Fibroblast of peridontal ligament (primary cell): Measurements from ENCODE around the gene APMAP.
"Not testable (repeated sequence)": the region's sequence is repeated elsewhere in the genome, so short reads cannot be mapped to it uniquely, and the experiment has no call there.

Experiments used
- DNase-seq: peaks from one replicate; pipeline ENCODE4 v3.0.0-alpha.2; 2010; ENCODE audit errors: extremely low read depth

APMAP gene

DNA sequence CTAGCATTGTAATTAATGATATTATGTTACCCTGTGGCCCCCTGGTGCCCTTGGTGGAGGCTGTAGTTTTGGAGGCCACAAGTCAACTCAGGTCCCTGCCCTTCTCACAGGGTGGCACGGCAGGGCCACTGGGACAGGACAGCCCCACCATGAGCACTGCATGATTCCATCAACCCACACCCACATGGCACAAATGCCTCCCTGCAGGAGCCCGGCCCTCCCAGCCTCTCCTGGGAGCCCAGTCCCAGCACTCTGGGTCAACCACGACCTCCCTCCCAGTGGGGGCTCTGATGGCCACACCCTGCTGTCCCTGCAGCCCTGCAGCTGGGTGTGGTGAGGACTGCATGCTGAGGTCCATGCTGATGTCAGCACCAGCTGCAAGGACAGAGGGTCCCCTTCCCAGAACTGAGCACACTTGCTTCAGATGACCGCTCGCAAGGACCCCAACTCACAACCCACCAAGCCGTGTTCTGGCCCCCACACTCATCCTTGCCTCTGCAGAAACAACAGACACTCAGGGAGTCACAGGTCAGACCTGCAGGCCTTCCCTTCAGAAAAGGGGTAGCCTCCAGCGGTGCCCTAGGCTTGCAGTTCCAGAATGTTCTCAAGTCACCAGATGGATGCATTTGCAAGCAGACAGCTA is 59.2 kb downstream of the APMAP start:
- DNase-seq = no peak

DNA sequence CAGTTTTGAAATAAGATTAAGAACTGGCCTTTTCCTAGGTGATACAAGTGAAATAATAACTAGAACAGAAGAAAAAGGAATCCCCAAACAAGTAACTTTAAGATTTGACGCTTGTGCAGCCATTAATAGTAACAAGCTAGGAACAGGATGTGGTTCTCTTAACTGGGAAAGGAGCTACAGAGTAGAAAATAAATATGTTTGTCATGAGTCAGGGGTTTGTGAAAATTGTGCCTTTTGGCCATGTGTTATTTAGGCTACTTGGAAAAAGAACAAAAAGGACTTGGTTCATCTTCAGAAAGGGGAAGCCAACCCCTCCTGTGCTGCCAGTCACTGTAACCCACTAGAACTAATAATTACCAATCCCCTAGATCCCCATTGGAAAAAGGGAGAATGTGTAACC is 60.7 kb downstream of the APMAP start:
- DNase-seq = not testable (repeated sequence)

DNA sequence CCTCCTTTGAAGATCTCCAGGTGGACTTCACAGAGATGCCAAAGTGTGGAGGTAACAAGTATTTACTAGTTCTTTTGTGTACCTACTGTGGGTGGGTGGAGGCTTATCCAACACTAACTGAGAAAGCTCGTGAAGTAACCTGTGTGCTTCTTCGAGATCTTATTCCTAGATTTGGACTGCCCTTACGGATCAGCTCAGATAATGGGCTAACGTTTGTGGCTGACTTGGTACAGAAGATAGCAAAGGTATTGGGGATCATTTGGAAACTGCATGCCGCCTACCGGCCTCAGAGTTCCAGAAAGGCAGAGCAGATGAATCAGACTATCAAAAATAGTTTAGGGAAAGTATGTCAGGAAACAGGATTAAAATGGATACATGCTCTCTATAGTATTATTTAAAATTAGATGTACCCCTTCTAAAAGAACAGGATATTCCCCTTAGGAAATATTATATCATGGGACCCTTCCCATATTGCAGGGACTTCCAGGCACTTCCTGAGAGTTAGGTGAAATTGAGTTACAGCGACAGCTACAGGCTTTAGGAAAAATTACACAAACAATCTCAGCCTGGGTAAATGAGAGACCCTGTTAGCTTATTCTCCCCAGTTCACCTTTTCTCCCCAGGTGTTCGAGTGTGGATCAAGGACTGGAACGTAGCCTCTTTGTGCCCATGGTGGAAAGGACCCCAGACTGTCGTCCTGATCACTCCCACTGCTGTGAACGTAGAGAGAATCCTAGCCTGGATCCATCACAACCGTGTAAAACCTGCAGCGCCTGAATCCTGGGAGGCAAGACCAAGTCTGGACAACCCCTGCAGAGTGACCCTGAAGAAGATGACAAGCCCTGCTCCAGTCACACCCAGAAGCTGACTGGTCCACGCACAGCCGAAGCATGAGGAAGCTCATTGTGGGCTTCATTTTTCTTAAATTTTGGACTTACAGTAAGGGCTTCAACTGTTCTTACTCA is 61.5 kb downstream of the APMAP start:
- not testable (repeated sequence) for DNase-seq

- DNase-seq = not testable (repeated sequence)
Observed at GRCh38 chr20:24929867-24930723, 62.5 kb downstream of the APMAP start.

DNA sequence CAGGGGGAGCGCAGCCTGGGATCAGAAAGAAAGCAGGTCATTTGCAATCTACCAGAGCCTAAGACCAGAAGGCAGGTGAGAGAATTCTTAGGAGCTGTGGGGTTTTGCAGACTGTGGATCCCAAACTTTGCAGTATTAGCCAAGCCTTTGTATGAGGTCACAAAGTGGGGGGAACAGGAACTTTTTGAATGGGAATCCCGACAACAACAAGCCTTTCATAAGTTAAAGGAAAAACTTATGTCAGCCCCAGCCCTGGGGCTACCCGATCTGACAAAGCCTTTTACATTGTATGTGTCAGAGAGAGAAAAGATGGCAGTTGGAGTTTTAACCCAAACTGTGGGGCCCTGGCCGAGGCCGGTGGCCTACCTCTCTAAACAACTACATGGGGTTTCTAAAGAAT is 63.3 kb downstream of the APMAP start:
- DNase-seq = not testable (repeated sequence)

DNA sequence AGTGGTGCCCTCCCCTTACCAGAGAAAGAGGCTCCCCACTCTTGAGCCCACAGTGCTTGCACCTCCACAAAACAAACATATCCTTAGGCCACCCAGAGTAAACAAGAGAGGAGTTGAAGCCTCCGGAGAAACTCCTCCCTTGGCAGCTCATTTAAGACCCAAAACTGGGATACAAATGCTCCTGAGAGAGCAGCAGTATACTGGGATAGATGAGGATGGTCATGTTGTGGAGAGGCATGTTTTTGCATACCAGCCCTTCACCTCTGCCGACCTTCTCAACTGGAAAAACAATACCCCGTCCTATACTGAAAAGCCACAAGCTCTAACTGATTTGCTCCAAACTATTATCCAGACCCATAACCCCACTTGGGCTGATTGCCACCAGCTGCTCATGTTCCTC is 71.8 kb downstream of the APMAP start:
- DNase-seq = not testable (repeated sequence)

GRCh38 chr20:24919665-24920064 is 72.9 kb downstream of the APMAP start:
- DNase-seq = not testable (repeated sequence)

- peak; percentile 2 for DNase-seq
Observed at GRCh38 chr20:24918579-24919566, 73.7 kb downstream of the APMAP start.

- DNase-seq = peak; percentile 73
Observed at GRCh38 chr20:24917797-24918578, 74.6 kb downstream of the APMAP start.

DNA sequence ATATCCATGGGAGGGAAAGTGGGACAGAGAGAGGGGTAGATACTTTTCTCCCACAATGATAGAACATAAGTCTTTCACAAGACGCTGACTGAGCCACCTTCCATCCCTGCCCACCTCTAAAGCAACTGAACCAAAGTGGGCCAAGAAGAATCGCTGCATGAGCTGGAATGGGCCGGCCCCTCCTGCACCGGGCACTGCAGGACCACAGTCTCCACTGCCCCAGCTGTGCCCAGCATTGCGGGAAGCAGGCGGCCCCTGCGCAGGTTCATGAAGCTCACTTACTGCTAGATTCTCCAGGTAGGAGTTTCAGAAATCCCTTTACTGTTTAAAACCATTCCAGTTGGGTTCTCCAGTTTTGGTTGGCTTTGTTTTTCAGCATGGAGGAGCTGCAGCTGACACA is 75.5 kb downstream of the APMAP start:
- DNase-seq = no peak

DNA sequence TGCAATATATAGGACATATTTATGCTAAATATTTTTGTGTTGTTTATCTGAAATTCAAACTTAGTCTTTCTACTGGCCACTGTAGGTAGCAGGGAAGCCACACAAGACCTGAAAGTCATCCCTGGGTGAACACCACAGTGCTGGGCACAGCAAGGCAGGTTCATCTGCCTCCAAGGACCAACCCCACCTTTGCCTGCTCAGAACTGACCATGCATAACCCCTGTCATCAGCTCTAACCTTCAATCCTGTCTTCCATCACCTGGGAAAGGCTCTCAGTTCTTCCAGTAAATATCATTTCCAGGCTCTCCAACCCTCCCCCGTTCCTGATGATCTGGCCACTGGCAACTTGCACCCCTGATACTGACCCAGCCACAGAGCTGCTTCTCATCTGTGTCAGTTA is 76.1 kb downstream of the APMAP start:
- DNase-seq = no peak

DNA sequence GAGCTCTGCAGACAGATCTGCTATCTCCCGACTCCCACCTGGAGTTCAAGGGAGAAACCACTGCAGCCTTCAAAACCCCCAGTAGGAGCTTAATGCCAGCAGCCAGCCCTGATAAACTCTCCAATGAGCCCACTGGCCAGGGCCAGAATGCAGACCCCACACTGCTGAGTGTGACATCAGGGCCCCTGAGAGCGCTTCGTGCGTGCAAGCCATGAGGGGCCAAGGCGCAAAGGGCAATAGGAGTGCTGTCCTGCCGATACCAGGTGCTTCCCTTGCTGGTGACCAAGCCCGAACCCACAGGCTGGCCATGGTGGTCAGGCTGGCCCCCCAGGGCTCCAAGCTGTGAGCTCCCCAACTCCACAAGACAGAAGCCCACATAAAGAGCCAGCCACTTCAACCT is 76.7 kb downstream of the APMAP start:
- DNase-seq = no peak

GRCh38 chr20:24915440-24915839 is 77.1 kb downstream of the APMAP start:
- no peak for DNase-seq

- no peak for DNase-seq
Observed at GRCh38 chr20:24914388-24915241, 77.9 kb downstream of the APMAP start.

DNA sequence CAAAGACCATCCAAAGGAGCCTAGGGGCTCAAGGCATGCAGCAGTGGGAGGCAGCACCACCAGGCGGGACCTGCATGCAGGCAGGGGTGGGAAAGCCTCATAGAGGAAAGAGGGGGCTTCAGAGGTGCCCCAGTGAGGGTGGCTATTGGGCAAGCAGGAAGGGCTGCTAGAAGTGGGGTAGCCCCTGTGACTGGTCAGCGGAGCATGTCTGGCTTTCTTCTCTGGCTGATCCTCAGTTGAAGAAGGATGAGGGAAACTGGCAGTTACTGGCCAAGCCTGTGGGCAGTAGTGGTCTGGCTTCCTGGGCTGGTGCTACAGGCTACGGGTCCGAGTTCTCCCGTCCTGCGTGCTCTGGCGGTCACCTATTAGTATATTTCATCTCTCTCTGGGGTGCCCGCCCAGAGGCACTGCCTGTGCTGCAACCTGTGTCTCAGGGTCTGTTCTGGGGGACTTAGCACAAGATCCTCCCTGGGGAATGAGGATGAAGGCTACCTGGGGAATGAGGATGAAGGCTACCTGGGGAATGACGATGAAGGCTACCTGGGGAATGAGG is 79.4 kb downstream of the APMAP start:
- DNase-seq = no peak
